Ovary (tissue), 3 donors: ENCODE measurements around the gene CALM1.

Experiments
- POLR2A ChIP-seq: fragments of 450-650 bp; IDR thresholded peaks from one replicate; pipeline ENCODE4 v1.6.1; 2017; ENCODE audit warnings: antibody characterized with exemption, mild to moderate bottlenecking, moderate library complexity
- TF ChIP-seq, protein P1 (sequence below), 3 donors: fragments of 450-650 bp in 2 of 3; fragments of 200-600 bp in 1 of 3; IDR thresholded peaks; one replicate each; pipeline versions ENCODE4 v1.5.1 to v1.8.0; 2016 to 2022; ENCODE audit warnings: antibody characterized with exemption in 3 of 3, mild to moderate bottlenecking in 1 of 3
- donor health status: DM: no; HTN: no; CAD: no.

DNA sequence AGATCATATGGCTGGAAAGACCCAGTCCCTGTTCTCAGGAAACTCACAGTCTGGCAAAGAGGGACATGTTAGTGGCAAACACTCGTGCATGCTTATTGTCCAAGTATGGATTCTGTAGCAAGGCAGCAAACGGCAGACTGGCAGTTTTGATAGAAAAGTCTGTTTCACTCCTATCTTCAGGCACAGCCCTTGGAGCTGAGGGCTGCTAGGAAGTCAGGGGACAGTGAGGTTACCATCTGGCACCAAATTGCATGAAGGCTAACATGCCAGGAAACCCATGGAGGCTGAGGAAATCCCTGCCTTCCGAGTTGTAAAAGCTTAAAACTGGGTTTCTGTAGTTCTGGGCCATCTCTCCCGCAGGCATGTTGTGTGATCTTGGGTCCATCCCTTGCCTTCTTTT, 32.9 kb downstream of the CALM1 start:
- TF ChIP-seq, protein P1, sequence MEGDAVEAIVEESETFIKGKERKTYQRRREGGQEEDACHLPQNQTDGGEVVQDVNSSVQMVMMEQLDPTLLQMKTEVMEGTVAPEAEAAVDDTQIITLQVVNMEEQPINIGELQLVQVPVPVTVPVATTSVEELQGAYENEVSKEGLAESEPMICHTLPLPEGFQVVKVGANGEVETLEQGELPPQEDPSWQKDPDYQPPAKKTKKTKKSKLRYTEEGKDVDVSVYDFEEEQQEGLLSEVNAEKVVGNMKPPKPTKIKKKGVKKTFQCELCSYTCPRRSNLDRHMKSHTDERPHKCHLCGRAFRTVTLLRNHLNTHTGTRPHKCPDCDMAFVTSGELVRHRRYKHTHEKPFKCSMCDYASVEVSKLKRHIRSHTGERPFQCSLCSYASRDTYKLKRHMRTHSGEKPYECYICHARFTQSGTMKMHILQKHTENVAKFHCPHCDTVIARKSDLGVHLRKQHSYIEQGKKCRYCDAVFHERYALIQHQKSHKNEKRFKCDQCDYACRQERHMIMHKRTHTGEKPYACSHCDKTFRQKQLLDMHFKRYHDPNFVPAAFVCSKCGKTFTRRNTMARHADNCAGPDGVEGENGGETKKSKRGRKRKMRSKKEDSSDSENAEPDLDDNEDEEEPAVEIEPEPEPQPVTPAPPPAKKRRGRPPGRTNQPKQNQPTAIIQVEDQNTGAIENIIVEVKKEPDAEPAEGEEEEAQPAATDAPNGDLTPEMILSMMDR (IDR thresholded peaks at IDR 0.05): no peak
- no peak for TF ChIP-seq POLR2A
